Activated CD4-positive, alpha-beta T cell treated with anti-CD3 and anti-CD28 coated beads, Interleukin-2, amount 10 ng/mL, durations not matched to agents 7 days and 5 days (primary cell): ENCODE measurements around the gene GALNTL6. TPM values are rescaled to one million over a fixed set of nuclear protein-coding genes. Genes with fewer than 3 reads are reported as not detected.

Source experiments
- CTCF ChIA-PET: fragments of 350-600 bp; sonication (Branson Sonifier 250); formaldehyde crosslinking; loops from one replicate; lab custom pipeline; 2021; ENCODE audit warnings: antibody characterized with exemption; lab: Charles Lee
- POLR2A ChIA-PET: fragments of 350-600 bp; sonication (Branson Sonifier 250); formaldehyde crosslinking; loops from one replicate; lab custom pipeline; 2021; ENCODE audit warnings: antibody characterized with exemption; lab: Charles Lee
- DNase-seq: peaks from one replicate; pipeline ENCODE4 v3.0.0-alpha.2; 2020
- H3K27ac Mint-ChIP-seq: one replicate; pipeline ENCODE4 v1.8.0; 2021; ENCODE audit warnings: mild to moderate bottlenecking, moderate library complexity, mixed read lengths
- H3K27me3 Mint-ChIP-seq: one replicate; pipeline ENCODE4 v1.8.0; 2021; ENCODE audit warnings: mixed read lengths
- H3K36me3 Mint-ChIP-seq: one replicate; pipeline ENCODE4 v1.8.0; 2021; ENCODE audit warnings: low read depth, mixed read lengths
- H3K4me1 Mint-ChIP-seq: one replicate; pipeline ENCODE4 v1.8.0; 2021; ENCODE audit warnings: mixed read lengths
- H3K4me3 Mint-ChIP-seq: one replicate; pipeline ENCODE4 v1.8.0; 2021; ENCODE audit warnings: mild to moderate bottlenecking, moderate library complexity, mixed read lengths
- H3K9me3 Mint-ChIP-seq: one replicate; pipeline ENCODE4 v1.8.0; 2021; ENCODE audit warnings: mixed read lengths
- total RNA-seq, 2 experiments: library from RNA; stranded (reverse); gene quantifications; one replicate each; pipeline ENCODE4 v1.2.3, GENCODE V29; 2021

GALNTL6 gene
- total RNA-seq, 2 experiments from 2014 or later: not detected

DNA sequence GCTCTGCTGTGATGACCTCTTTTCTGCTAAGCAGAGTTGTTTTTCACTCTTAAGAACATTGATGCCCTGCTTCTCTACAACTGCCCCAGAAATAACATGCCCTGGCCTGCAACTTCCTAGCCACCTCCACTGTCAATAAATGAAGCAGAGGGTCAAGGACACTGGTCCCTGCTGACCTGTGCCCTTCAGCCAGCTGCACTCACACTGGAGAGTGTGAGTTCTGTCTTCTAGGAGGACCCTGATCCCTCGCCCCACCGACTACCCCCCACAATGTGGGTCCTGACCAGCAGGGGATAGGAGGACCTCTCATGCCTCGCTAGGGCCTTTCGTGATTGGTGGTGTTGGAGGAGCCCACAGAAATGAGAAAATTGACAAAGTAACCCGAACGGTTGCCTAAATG lies 947.3 kb downstream of the GALNTL6 start:
- ChIA-PET POLR2A (no interaction called here), CTCF (no interaction called here)
- Mint-ChIP-seq H3K27ac (no peak overlapping the region), H3K4me1 (no peaks in the 10 kb centered on the region), H3K27me3 (no peaks in the 10 kb centered on the region), H3K4me3 (no peak overlapping the region), H3K36me3 (no peaks in the 10 kb centered on the region), H3K9me3 (no peaks in the 10 kb centered on the region)
- DNase-seq: no peak

DNA sequence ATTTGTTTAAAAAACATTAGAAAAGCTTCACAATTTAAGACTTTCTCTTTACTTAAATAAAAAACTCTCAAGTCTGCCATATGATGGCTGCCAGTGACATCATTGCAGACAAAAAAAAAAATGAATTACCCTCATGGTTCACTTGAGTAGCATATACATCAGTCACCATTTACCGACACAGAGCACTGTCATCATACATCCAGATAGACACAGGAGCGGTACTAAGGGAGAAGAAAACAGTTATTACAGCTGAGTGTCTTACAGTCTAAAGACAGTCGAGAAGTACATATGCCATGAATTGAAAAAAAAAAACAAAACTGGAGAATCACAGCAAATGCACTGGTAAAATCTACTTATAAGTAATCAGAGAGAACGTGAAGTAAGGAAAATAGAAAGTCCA lies 949.7 kb downstream of the GALNTL6 start:
- Mint-ChIP-seq H3K9me3 (no peaks in the 10 kb centered on the region), H3K36me3 (no peaks in the 10 kb centered on the region), H3K27ac (no peak overlapping the region), H3K4me1 (no peaks in the 10 kb centered on the region), H3K4me3 (no peak overlapping the region), H3K27me3 (no peaks in the 10 kb centered on the region)
- POLR2A ChIA-PET: no interaction called here
- CTCF ChIA-PET: no interaction called here
- DNase-seq: no peak

DNA sequence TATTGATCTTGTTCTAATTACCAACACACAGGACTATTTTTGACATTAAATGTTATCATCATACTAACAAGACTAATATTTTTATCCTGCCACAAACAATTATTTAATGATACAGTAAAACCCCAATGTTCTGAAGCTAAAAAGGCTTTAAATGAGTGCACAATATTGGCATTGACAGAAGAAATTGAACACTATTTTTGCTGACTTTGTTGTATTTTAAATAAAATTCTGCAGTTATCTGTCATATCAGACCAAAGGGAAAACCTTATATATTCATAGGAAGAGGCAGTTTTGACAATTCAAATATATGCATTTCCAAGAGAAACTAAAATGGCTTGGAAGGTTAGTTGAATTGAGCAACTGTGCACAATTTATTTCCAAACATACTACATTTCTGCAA lies 957.6 kb downstream of the GALNTL6 start:
- H3K9me3 Mint-ChIP-seq: no peaks in the 10 kb centered on the region
- POLR2A ChIA-PET: no interaction called here
- no peak overlapping the region for H3K27ac Mint-ChIP-seq
- H3K27me3 Mint-ChIP-seq: no peaks in the 10 kb centered on the region
- CTCF ChIA-PET: interaction anchor here (0.8 kb wide), 1 partner anchor 8 kb away, joined by 3 read pairs; no protein-coding TSS in a partner anchor
- H3K4me3 Mint-ChIP-seq: no peak overlapping the region
- H3K36me3 Mint-ChIP-seq: no peaks in the 10 kb centered on the region
- H3K4me1 Mint-ChIP-seq: no peaks in the 10 kb centered on the region
- no peak for DNase-seq

DNA sequence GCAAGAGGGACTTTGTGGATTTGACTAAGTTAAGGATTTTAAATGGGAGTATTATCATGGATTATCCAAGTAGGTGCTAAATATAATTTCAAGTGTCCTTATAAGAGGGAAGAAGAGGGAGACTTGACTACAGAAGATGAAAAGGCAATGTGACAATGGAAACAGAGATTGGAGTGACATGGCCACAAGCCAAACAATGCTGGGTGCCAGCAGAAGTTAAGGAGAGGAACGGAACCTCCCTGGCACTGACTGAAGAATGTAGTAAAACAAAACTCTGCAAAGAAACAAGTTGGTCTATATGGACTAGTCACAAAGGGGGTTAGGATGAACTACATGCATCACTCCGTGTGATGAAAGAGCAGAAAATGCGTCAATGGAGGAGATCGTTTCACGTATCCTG lies 959.6 kb downstream of the GALNTL6 start:
- no peak overlapping the region for H3K27ac Mint-ChIP-seq
- ChIA-PET CTCF (no interaction called here), POLR2A (no interaction called here)
- H3K27me3 Mint-ChIP-seq: no peaks in the 10 kb centered on the region
- no peak for DNase-seq
- H3K4me1 Mint-ChIP-seq: no peaks in the 10 kb centered on the region
- no peaks in the 10 kb centered on the region for H3K9me3 Mint-ChIP-seq
- no peaks in the 10 kb centered on the region for H3K36me3 Mint-ChIP-seq
- no peak overlapping the region for H3K4me3 Mint-ChIP-seq

DNA sequence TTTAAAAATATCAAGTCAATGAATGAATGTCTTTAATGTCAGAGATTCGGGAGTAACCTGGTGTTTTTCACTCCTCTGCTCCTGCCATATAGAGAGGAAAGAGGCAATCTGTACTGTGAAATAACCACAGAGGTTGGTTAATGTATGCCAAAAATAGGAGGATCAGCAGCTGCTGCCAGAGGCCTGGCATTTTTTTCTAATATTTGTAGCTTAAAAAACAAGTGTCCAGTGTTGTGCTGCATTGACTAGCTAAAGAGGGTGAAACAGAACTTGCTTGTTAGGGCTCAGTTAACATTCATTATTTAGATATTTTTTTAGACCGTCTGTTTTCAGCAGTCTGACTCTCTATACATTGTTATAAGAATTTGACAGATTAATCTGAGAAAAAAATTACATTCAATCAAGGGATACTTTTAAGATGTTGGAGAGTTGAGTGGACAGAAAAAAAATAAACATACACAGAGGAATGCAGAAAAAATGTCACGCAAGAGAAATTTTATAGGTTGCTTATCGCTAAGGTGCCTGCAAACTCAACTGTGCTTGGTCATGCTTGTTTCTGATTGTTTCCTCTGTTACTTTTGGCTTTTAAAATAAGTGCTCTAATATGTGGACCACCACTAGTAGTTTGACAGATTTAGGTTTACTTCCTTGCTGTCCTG lies 963.1 kb downstream of the GALNTL6 start:
- Mint-ChIP-seq H3K9me3 (no peaks in the 10 kb centered on the region), H3K27me3 (no peaks in the 10 kb centered on the region), H3K4me1 (no peaks in the 10 kb centered on the region), H3K36me3 (no peaks in the 10 kb centered on the region), H3K4me3 (no peak overlapping the region), H3K27ac (no peak overlapping the region)
- ChIA-PET POLR2A (no interaction called here), CTCF (no interaction called here)
- DNase-seq: no peak

DNA sequence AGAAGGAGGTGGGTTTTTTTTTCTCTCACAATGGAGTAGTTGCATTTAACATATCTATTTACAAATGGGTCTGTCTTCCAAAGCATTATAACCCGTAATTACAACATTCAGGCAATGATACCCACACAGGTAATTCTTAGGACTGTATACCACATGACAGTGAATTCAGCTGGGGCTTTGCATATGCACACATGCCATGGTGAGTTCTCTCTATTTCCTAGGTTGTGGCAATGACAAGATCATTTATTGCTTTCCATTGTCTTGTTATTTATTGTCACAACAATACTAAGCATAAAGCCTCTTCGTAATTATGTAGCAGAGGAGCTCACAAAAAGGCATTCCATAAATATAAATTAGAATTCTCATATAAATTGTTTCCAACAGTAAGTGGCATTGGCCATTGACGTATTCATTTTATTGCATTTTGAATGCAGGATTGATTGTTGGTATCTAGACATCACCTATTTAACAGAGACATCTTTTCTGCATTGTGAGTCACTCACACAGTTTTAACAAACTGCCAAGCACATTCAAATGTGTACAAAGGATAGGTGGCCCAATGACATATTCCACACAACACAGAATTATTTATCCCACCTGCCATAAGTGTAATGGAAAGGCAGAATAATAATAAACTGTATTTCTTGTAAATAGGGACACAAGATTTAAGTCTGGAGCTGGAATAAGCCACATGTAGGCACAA lies 964.7 kb downstream of the GALNTL6 start:
- POLR2A ChIA-PET: no interaction called here
- Mint-ChIP-seq H3K27ac (no peak overlapping the region), H3K9me3 (no peaks in the 10 kb centered on the region), H3K27me3 (no peaks in the 10 kb centered on the region), H3K36me3 (no peaks in the 10 kb centered on the region), H3K4me1 (no peaks in the 10 kb centered on the region), H3K4me3 (no peak overlapping the region)
- CTCF ChIA-PET: no interaction called here
- no peak for DNase-seq

DNA sequence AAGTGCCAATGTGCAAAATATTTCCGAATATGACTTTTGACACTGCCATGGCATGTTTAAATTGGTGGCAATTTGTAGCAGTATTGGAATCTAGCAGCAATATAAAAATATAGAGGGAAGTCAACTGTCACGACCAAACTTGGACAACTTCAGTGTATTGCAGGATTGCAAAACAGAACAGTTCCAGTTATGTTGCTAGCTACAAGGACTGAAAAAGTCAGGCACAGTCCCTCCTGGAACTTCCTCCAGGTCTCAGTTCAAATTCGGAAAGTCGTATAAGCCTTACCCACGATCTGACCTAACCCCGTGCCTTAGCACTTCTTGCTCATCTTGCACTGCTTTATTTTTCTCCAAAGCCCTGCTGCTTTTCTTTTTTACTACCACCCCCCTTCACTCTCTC lies 965.4 kb downstream of the GALNTL6 start:
- no peak overlapping the region for H3K4me3 Mint-ChIP-seq
- no peak for DNase-seq
- H3K4me1 Mint-ChIP-seq: no peaks in the 10 kb centered on the region
- no peaks in the 10 kb centered on the region for H3K36me3 Mint-ChIP-seq
- no peak overlapping the region for H3K27ac Mint-ChIP-seq
- no peaks in the 10 kb centered on the region for H3K27me3 Mint-ChIP-seq
- no peaks in the 10 kb centered on the region for H3K9me3 Mint-ChIP-seq
- CTCF ChIA-PET: interaction anchor here (1.8 kb wide), 1 partner anchor 8 kb away, joined by 3 read pairs; no protein-coding TSS in a partner anchor
- POLR2A ChIA-PET: no interaction called here

DNA sequence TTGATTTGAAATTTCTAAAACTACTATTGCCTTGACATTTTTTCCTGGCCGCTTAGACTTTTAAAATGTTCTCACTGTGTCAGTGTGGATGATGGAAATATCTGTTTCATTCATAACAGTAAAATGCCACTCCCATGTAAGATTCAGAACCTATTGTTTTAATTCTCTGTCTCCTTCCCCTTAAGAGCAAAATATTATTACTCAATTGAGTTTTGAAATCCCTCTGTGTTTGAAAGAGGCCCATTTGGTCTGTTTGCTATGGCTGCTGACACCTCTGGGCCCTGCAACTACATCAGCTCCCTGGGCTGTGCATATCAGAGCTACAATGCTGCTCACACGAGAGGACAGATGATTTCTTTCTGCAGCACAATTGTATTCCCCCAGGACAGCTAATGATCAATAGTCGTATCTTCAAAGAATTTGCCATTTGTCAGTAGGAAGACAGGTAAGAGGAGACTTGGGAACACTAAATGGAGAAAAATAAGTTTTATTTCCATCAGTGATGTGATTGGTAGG lies 967.4 kb downstream of the GALNTL6 start:
- no peak overlapping the region for H3K27ac Mint-ChIP-seq
- no peaks in the 10 kb centered on the region for H3K36me3 Mint-ChIP-seq
- no peaks in the 10 kb centered on the region for H3K4me1 Mint-ChIP-seq
- no peaks in the 10 kb centered on the region for H3K9me3 Mint-ChIP-seq
- DNase-seq: no peak
- no peak overlapping the region for H3K4me3 Mint-ChIP-seq
- no peaks in the 10 kb centered on the region for H3K27me3 Mint-ChIP-seq
- ChIA-PET POLR2A (no interaction called here), CTCF (no interaction called here)

DNA sequence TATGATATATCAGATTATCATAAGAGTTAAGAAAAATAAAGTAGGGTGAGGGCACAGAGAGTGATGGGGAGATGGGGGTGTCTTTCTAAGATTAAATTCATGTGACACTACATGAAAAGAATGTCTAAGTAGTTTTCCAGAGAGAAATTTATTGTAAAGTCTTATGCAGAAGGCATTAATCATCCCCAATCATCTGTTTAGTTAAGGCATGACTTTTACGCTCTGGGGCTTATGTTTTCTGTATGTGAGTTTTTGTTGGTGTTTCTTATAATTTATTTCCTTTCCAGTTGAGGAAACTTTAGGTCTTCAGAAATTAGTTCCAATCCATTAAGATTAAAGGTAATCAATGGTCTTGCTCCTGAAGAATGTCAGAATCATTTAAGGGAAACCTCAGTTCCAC lies 972.4 kb downstream of the GALNTL6 start:
- no peak overlapping the region for H3K27ac Mint-ChIP-seq
- no peaks in the 10 kb centered on the region for H3K4me1 Mint-ChIP-seq
- no peak overlapping the region for H3K4me3 Mint-ChIP-seq
- no peak for DNase-seq
- H3K27me3 Mint-ChIP-seq: no peaks in the 10 kb centered on the region
- ChIA-PET CTCF (no interaction called here), POLR2A (no interaction called here)
- no peaks in the 10 kb centered on the region for H3K36me3 Mint-ChIP-seq
- H3K9me3 Mint-ChIP-seq: no peaks in the 10 kb centered on the region

DNA sequence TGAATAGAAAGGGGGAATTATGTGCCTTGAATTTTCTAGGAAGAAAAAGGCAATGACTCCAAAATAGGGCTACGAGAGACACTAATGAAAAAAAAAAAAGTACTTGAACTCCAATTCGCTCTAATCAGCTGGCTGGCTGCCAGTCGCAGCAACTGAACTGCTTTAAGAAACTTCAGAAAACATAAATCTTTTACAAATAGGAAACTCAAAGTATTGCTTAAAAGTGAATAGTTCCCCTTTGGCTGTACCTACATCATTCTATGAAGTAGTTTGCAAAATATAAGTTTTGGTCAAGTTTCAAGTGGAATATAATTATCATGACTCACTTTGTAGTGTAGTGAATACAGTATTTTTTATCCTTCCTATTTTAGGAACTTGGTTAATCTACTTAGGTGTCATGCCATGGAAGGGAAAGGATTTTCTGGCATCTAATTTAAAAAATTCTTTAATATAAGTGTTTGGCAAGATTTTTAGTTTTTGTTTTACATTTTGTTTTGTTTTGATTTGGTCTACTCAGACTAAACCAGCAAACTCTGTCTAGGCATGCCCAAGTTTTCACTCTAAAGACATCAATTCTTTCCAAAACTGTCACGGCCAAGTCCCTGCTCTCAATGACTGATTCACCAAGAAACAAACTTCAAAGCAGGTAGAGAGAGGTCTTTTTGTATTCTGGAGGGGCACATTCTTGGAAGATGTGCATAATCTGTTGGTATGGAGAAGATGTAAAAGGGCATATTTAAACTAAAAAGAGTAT lies 973.0 kb downstream of the GALNTL6 start:
- POLR2A ChIA-PET: no interaction called here
- no peaks in the 10 kb centered on the region for H3K4me1 Mint-ChIP-seq
- no peak for DNase-seq
- no peaks in the 10 kb centered on the region for H3K9me3 Mint-ChIP-seq
- no peak overlapping the region for H3K4me3 Mint-ChIP-seq
- H3K27me3 Mint-ChIP-seq: no peaks in the 10 kb centered on the region
- CTCF ChIA-PET: no interaction called here
- H3K27ac Mint-ChIP-seq: no peak overlapping the region
- no peaks in the 10 kb centered on the region for H3K36me3 Mint-ChIP-seq

DNA sequence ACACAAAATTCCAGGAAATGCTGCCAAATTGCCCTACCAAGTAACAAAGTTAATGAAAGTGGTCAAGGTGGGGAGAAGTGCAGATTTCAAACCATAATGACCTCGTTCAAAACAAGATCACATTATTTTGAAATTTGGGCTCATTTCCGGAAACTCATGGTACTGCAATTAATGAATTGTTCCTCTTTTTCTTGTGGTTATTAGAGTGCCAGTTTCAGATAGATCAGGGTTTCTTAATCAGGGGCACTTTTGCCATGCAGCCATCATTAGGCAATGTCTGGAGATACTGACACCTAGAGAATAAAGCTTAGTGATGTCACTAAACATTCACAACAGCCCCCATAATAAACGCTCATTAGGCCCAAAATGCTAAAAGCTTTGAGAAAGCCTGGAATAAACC lies 973.9 kb downstream of the GALNTL6 start:
- H3K9me3 Mint-ChIP-seq: no peaks in the 10 kb centered on the region
- no peak for DNase-seq
- ChIA-PET POLR2A (no interaction called here), CTCF (no interaction called here)
- no peaks in the 10 kb centered on the region for H3K4me1 Mint-ChIP-seq
- no peaks in the 10 kb centered on the region for H3K27me3 Mint-ChIP-seq
- no peak overlapping the region for H3K27ac Mint-ChIP-seq
- H3K36me3 Mint-ChIP-seq: no peaks in the 10 kb centered on the region
- H3K4me3 Mint-ChIP-seq: no peak overlapping the region

DNA sequence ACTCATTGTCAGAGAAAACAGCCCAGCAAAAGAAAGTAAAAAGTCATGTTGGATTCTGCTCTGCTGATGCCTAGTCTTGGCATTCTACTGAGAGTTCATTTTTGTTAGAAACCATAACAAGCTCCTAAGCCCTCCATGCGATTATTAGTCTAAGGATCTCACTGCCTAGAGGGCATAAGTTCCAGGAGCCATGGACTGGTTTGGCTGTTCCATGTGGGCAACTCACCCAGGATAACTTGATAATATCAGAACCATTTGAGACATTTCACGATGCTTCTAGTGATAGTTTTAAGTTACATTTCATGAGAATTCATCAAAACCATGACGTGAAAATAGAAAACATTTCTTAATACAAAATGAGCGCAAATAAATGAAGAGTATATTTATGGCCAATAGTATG lies 978.6 kb downstream of the GALNTL6 start:
- H3K27me3 Mint-ChIP-seq: no peaks in the 10 kb centered on the region
- ChIA-PET POLR2A (no interaction called here), CTCF (no interaction called here)
- no peak for DNase-seq
- no peak overlapping the region for H3K27ac Mint-ChIP-seq
- H3K4me1 Mint-ChIP-seq: no peaks in the 10 kb centered on the region
- no peaks in the 10 kb centered on the region for H3K36me3 Mint-ChIP-seq
- no peaks in the 10 kb centered on the region for H3K9me3 Mint-ChIP-seq
- H3K4me3 Mint-ChIP-seq: no peak overlapping the region

DNA sequence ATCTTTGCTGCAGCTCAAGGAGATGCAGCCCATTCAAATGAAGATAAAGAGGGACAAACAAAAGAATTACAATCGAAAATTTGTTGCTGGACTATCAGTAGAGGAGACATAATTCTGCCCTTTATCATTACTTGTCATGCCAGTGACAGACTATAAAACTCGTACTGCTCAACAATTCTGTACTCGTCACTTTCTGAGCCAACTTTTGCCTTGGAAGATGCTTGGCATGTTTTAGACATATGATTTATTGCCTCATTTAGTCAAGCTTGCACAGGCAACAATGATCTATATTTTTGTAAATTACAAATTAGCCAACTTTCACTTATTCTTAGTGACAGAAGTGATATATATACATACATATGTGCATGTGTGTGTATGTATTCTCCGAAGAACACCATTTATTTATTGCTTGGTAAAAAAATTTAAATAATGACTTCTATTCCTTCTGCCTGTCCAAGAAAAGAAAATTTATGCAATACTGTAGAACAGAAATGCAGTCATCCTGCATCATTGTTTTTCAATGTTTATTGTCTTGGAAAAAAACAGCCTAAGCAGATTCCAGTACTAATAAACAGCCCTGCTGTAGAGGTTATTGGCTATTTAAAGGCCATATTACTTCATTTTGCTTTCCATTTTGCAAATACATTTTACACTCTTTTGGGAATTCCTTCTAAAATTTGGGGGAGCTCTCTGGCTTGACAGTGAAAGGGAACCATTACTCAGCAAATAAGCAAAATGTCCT lies 980.5 kb downstream of the GALNTL6 start:
- Mint-ChIP-seq H3K27ac (no peak overlapping the region), H3K9me3 (no peaks in the 10 kb centered on the region), H3K4me3 (no peak overlapping the region), H3K4me1 (no peaks in the 10 kb centered on the region), H3K27me3 (no peaks in the 10 kb centered on the region), H3K36me3 (no peaks in the 10 kb centered on the region)
- CTCF ChIA-PET: no interaction called here
- POLR2A ChIA-PET: no interaction called here
- DNase-seq: no peak
